H9 (cell line): ENCODE measurements around the gene PRDM11. TPM values are rescaled to one million over a fixed set of nuclear protein-coding genes. Genes with fewer than 3 reads are reported as not detected.

Experiments used
- DNase-seq: peaks from one replicate; pipeline ENCODE4 v3.0.0-alpha.2; 2017
- H2AFZ ChIP-seq: one replicate; pipeline ENCODE4 v1.6.1; 2013; ENCODE audit warnings: mild to moderate bottlenecking, low read length, control low read depth, moderate library complexity
- H2AK5ac ChIP-seq: 2 replicates; pipeline ENCODE4 v1.6.1; 2013; ENCODE audit warnings: low read length, control low read depth, mixed read lengths; ENCODE audit not compliant: insufficient read length
- H2BK120ac ChIP-seq: one replicate; pipeline ENCODE4 v1.6.1; 2013; ENCODE audit warnings: low read depth, mild to moderate bottlenecking, low read length, control low read depth, inconsistent platforms; ENCODE audit not compliant: poor library complexity, severe bottlenecking
- H2BK12ac ChIP-seq: 2 replicates; pipeline ENCODE4 v1.6.1; 2013; ENCODE audit warnings: low read length, control low read depth, mixed read lengths, low read depth; ENCODE audit not compliant: insufficient read length
- H2BK15ac ChIP-seq: 2 replicates; pipeline ENCODE4 v1.6.1; 2013; ENCODE audit warnings: low read depth, low read length, control low read depth
- H2BK20ac ChIP-seq: one replicate; pipeline ENCODE4 v1.6.1; 2013; ENCODE audit warnings: low read depth, mild to moderate bottlenecking, low read length, control low read depth, inconsistent platforms; ENCODE audit not compliant: poor library complexity, severe bottlenecking
- H2BK5ac ChIP-seq: 2 replicates; pipeline ENCODE4 v1.6.1; 2013; ENCODE audit warnings: low read length, control low read depth, mixed read lengths; ENCODE audit not compliant: insufficient read length
- H3K14ac ChIP-seq: 2 replicates; pipeline ENCODE4 v1.6.1; 2013; ENCODE audit warnings: low read length, control low read depth; ENCODE audit not compliant: insufficient read depth
- H3K18ac ChIP-seq: 2 replicates; pipeline ENCODE4 v1.6.1; 2013; ENCODE audit warnings: low read depth, mild to moderate bottlenecking, mixed read lengths, low read length, control low read depth; ENCODE audit not compliant: insufficient read length
- H3K23ac ChIP-seq: 2 replicates; pipeline ENCODE4 v1.6.1; 2013; ENCODE audit warnings: low read length, control low read depth, mixed read lengths, low read depth; ENCODE audit not compliant: insufficient read length
- H3K23me2 ChIP-seq: 2 replicates; pipeline ENCODE4 v1.6.1; 2013; ENCODE audit warnings: low read depth, mild to moderate bottlenecking, mixed read lengths, low read length, control low read depth; ENCODE audit not compliant: insufficient read length, poor library complexity, severe bottlenecking
- H3K27ac ChIP-seq: 2 replicates; pipeline ENCODE4 v1.5.1; 2013; ENCODE audit warnings: low read length, control low read depth, mixed read lengths, low read depth; ENCODE audit not compliant: insufficient read length
- H3K27me3 ChIP-seq: 2 replicates; pipeline ENCODE4 v1.6.1; 2013; ENCODE audit warnings: low read length, control low read depth, inconsistent platforms; ENCODE audit not compliant: insufficient read depth
- H3K4ac ChIP-seq: 2 replicates; pipeline ENCODE4 v1.6.1; 2013; ENCODE audit warnings: low read depth, mild to moderate bottlenecking, control low read depth, inconsistent platforms, low read length, moderate library complexity
- H3K4me1 ChIP-seq: 2 replicates; pipeline ENCODE4 v1.6.1; 2013; ENCODE audit warnings: low read length, control low read depth, inconsistent platforms; ENCODE audit not compliant: insufficient read depth
- H3K4me2 ChIP-seq: 2 replicates; pipeline ENCODE4 v1.6.1; 2013; ENCODE audit warnings: low read length, control low read depth, mixed read lengths; ENCODE audit not compliant: insufficient read length, insufficient read depth
- H3K56ac ChIP-seq: 2 replicates; pipeline ENCODE4 v1.6.1; 2013; ENCODE audit warnings: low read depth, mild to moderate bottlenecking, mixed read lengths, low read length, control low read depth; ENCODE audit not compliant: insufficient read length
- H3K79me1 ChIP-seq: 2 replicates; pipeline ENCODE4 v1.6.1; 2013; ENCODE audit warnings: low read depth, mild to moderate bottlenecking, moderate library complexity, low read length, control low read depth, inconsistent platforms; ENCODE audit not compliant: insufficient read depth, poor library complexity, severe bottlenecking
- H3K79me2 ChIP-seq: 2 replicates; pipeline ENCODE4 v1.6.1; 2013; ENCODE audit warnings: low read length, control low read depth, inconsistent platforms; ENCODE audit not compliant: insufficient read depth
- H3K9ac ChIP-seq: 2 replicates; pipeline ENCODE4 v1.6.1; 2013; ENCODE audit warnings: low read length, control low read depth, mixed read lengths; ENCODE audit not compliant: insufficient read length; ENCODE audit errors: extremely low read depth
- H3K9me3 ChIP-seq: one replicate; pipeline ENCODE4 v1.6.1; 2013; ENCODE audit warnings: low read depth, low read length, inconsistent platforms; ENCODE audit not compliant: control insufficient read depth
- H3T11ph ChIP-seq: one replicate; pipeline ENCODE4 v1.6.1; 2013; ENCODE audit warnings: mild to moderate bottlenecking, low read length, control low read depth, inconsistent platforms
- H4K20me1 ChIP-seq: one replicate; pipeline ENCODE4 v1.6.1; 2013; ENCODE audit not compliant: control insufficient read depth, insufficient read length, insufficient read depth
- H4K5ac ChIP-seq: 2 replicates; pipeline ENCODE4 v1.6.1; 2013; ENCODE audit warnings: low read depth, mild to moderate bottlenecking, mixed read lengths, low read length, control low read depth; ENCODE audit not compliant: insufficient read length
- H4K8ac ChIP-seq: replicated peaks from 2 replicates; pipeline ENCODE4 v1.6.1; 2013; ENCODE audit warnings: low read length, control low read depth, mixed read lengths, low read depth; ENCODE audit not compliant: insufficient read length
- H4K91ac ChIP-seq: 2 replicates; pipeline ENCODE4 v1.6.1; 2013; ENCODE audit warnings: low read depth, mild to moderate bottlenecking, moderate library complexity, mixed read lengths, low read length, control low read depth; ENCODE audit not compliant: insufficient read length
- H3K27ac Mint-ChIP-seq, 3 experiments: 2 replicates in 2 of 3; 3 replicates in 1 of 3; pipeline ENCODE4 v1.8.0; 2020 to 2021; ENCODE audit warnings: mixed read lengths in 3 of 3, mild to moderate bottlenecking in 1 of 3, moderate library complexity in 1 of 3
- H3K27me3 Mint-ChIP-seq: 2 replicates; pipeline ENCODE4 v1.8.0; 2021; ENCODE audit warnings: low read depth, mild to moderate bottlenecking, moderate library complexity, mixed read lengths
- H3K36me3 Mint-ChIP-seq, 3 experiments: 2 replicates in 2 of 3; 3 replicates in 1 of 3; pipeline ENCODE4 v1.8.0; 2020 to 2021; ENCODE audit warnings: low read depth in 3 of 3, mixed read lengths in 3 of 3; ENCODE audit not compliant: insufficient read depth in 1 of 3
- H3K4me1 Mint-ChIP-seq, 2 experiments: 2 replicates each; pipeline ENCODE4 v1.8.0; 2020; ENCODE audit warnings: mixed read lengths in 2 of 2
- H3K4me3 Mint-ChIP-seq, 2 experiments: 2 replicates in 1 of 2; 3 replicates in 1 of 2; pipeline ENCODE4 v1.8.0; 2020 to 2021; ENCODE audit warnings: mild to moderate bottlenecking in 2 of 2, mixed read lengths in 2 of 2, moderate library complexity in 1 of 2
- H3K9me3 Mint-ChIP-seq, 2 experiments: 2 replicates in 1 of 2; 3 replicates in 1 of 2; pipeline ENCODE4 v1.8.0; 2020; ENCODE audit warnings: mild to moderate bottlenecking in 2 of 2, mixed read lengths in 2 of 2, moderate library complexity in 1 of 2
- CTCF ChIP-seq: fragments of 200-600 bp; sonication (generic); conservative IDR thresholded peaks from 3 replicates; pipeline ENCODE4 v1.8.0; 2021; ENCODE audit warnings: antibody characterized with exemption, mild to moderate bottlenecking
- WGBS: extraction: QIAGEN DNeasy Blood & Tissue Kit; methylation state at CpG from one replicate; pipeline ENCODE4 v1.1.7; 2013; ENCODE audit warnings: missing lambda C conversion rate, low lambda C conversion rate, mixed read lengths; ENCODE audit not compliant: insufficient read length; ENCODE audit errors: extremely low coverage; 5-methylcytosine and 5-hydroxymethylcytosine counted together
- total RNA-seq: library from RNA; stranded (reverse); gene quantifications from 2 replicates; pipeline ENCODE4 v1.2.1, GENCODE V29; 2021

PRDM11 gene
- total RNA-seq, 1 experiment from 2014 or later, result 11.5 TPM

DNA sequence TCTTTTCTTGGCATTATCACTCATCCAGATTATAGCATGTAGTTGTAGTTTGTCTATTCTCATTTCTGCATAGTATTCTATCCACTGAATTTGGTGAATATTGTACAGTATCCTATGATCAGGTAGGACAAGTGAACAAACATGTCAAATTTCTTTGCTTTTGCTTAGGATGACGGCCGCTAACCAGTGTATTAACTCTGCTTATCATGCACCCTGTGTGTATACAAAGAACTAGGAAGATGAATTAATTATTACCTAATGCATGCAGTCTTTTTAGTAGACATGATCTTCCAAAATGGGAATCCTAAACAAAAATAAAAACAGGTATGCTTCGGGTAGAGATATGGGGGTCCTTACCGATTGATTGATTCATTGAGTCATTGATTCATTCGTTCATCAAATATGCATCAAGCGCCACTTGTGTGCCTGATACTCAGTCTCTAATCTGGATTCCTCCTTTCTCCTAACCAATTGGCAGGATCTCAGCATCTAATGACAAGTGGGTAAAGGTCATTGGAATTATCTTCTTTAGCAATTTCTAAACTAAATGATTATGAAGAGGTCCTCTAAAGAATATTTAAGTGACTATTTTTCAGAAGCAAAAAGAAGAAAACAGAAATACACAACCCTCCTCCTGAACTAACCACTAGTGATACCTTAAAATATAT is 27.9 kb downstream of the PRDM11 start:
- Histone ChIP-seq H3K79me2 (no peaks in the 10 kb centered on the region), H4K91ac (no peak overlapping the region), H3K56ac (no peak overlapping the region), H3K9me3 (no peaks in the 10 kb centered on the region), H3K27me3 (no peaks in the 10 kb centered on the region), H2BK15ac (no peak overlapping the region), H3K4me2 (no peak overlapping the region), H3K14ac (no peak overlapping the region), H3K79me1 (no peaks in the 10 kb centered on the region), H2AFZ (no peak overlapping the region), H3K27ac (no peak overlapping the region), H4K20me1 (no peaks in the 10 kb centered on the region), H3K4me1 (no peaks in the 10 kb centered on the region), H3K9ac (no peak overlapping the region), H4K5ac (no peak overlapping the region), H2BK12ac (no peak overlapping the region), H2BK5ac (no peak overlapping the region), H3K23ac (no peak overlapping the region), H3K4ac (no peak overlapping the region), H2AK5ac (no peak overlapping the region), H3K18ac (no peak overlapping the region), H2BK20ac (no peak overlapping the region), H3T11ph (no peak overlapping the region), H4K8ac (no peak overlapping the region), H3K23me2 (no peaks in the 10 kb centered on the region), H2BK120ac (no peak overlapping the region)
- DNase-seq, result no peak
- H3K4me3 Mint-ChIP-seq, result no peak overlapping the region
- H3K27ac Mint-ChIP-seq, result no peak overlapping the region
- no peaks in the 10 kb centered on the region for H3K9me3 Mint-ChIP-seq
- H3K36me3 Mint-ChIP-seq, result no peaks in the 10 kb centered on the region
- TF ChIP-seq CTCF, result no peak
- WGBS, result no CpG with 5 or more reads among the region's 6 CpGs
- peaks cover 16% of the 10 kb centered on the region for H3K27me3 Mint-ChIP-seq
- H3K4me1 Mint-ChIP-seq, result peaks cover 2 to 8% of the 10 kb centered on the region in 2 experiments
